Stimulated activated naive CD4-positive, alpha-beta T cell treated with Interleukin-2 at 50 U/mL for 16 hours (primary cell): ENCODE results near the gene RNF4.
A peak's percentile ranks its signal among the peaks of the same experiment; 100 is the strongest.
"Not testable (repeated sequence)": the region's sequence is repeated elsewhere in the genome, so short reads cannot be mapped to it uniquely, and the experiment has no call there.

ENCODE experiments used
- DNase-seq: peaks from one replicate; lab custom pipeline; 2025; lab: John Stamatoyannopoulos, UW

RNF4 gene, protein sequence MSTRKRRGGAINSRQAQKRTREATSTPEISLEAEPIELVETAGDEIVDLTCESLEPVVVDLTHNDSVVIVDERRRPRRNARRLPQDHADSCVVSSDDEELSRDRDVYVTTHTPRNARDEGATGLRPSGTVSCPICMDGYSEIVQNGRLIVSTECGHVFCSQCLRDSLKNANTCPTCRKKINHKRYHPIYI

DNA sequence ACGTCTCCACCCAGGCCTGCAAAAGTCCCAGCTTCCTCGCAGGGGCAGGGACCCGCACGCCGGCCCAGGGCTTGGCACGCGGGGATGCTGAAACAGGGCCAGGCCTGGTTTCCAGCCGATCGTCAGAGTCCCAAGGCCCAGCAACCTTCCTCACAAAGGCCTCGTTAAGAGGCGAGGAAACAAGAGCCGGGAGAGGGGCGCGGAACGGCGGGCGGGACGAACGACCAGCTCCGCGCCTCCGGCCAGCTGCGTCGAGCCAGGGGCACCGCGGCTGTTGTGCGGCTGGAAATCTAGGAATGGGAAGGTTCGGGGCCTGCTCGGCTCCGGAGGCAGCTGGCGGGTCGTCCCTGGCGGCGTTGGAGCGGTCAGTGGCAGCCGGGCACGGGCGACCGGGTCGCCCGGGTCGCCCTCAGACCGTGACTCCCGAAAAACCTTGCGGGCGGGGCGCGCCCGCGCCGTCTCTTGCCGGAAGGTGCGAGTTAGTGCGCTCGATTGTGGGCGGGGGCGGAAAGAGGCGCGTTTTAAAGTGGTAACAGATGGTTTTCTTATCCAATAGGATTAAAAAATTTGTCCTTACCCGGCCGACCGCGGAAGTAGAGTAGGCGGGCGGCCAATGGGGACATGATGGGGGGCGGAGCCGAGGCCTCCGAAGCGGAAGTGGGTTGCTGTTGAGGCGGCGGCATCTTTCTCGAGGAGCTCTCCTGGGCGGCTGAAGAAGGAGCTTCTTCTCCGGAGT is at the start of gene RNF4:
Gene RNF4, plus strand, starts transcription at position 651 of the 736 bp plus-strand sequence. CDS start 21,388 bp downstream, outside the sequence.
- DNase-seq = peak; percentile 98

GRCh38 chr4:2419814-2420213 is 49.1 kb upstream of the RNF4 start:
- DNase-seq = no peak

- DNase-seq = no peak
Observed at GRCh38 chr4:2421928-2422327, 47.0 kb upstream of the RNF4 start.

DNA sequence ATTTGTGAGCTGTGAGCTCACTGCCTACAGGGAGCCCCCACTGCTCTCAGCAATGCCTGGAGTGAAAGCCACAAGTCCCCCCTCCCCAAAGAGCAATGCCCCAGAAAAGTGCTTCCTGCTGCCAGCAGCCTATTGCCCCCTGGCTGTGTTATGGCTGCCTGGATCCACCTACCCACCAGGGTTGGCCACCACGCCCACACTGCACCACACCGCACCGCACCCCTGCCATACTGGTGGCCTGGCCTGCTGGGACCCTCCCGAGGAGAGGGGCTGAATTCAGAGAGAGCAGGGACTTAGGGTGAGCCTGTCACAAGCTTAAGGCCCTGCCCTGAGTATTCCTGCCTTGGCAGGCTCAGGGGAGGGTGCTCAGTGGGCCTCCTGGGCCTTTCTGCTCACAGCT is 45.8 kb upstream of the RNF4 start:
- DNase-seq = no peak

GRCh38 chr4:2423695-2424094 is 45.2 kb upstream of the RNF4 start:
- no peak for DNase-seq

GRCh38 chr4:2424581-2424980 is 44.3 kb upstream of the RNF4 start:
- DNase-seq = no peak

- DNase-seq = no peak
Observed at GRCh38 chr4:2425386-2426068, 43.4 kb upstream of the RNF4 start.

DNA sequence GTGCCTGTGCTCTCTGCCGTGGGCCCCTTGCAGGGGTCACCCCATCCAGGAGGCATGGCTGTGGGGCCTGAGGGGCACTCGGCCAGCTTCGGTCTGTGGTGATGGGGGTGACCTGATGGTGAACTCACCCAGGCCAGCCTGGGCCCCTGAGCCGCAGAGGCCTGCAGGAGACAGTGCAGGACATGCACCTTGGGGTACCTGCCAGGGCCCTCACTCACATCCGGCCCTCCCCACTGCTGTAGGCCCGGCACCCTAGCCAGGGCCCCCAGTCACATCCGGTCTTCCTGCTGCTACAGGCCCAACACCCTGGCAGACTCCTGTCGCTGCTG is 42.9 kb upstream of the RNF4 start:
- no peak for DNase-seq

DNA sequence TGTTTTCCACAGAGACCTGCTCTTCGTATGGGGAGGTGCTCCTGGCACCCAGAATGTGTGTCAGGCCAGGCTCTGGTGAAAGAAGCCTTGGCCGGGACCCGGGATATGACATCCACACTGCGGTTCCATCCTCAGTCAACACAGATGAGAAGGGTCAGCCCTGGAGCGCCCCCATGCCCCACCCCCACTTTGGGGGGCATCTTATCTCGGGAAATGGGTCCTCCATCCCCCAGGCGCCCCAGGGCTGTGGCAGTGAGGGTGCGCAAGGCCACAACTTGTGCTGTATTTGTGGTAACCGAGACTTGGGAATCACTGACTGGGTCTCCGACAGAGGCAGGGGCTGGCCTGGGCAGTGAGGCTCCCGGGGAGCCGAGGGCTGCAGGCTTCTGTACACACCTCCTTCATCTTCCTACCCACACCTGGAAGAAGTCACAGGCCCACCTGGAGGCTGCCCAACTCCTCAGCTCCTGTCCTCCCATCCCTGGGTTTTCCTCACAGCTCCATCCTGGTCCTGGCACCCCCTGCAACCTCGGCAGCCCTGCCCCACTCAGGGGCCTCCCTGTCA is 42.1 kb upstream of the RNF4 start:
- no peak for DNase-seq

GRCh38 chr4:2427383-2428334 is 41.2 kb upstream of the RNF4 start:
- no peak for DNase-seq

DNA sequence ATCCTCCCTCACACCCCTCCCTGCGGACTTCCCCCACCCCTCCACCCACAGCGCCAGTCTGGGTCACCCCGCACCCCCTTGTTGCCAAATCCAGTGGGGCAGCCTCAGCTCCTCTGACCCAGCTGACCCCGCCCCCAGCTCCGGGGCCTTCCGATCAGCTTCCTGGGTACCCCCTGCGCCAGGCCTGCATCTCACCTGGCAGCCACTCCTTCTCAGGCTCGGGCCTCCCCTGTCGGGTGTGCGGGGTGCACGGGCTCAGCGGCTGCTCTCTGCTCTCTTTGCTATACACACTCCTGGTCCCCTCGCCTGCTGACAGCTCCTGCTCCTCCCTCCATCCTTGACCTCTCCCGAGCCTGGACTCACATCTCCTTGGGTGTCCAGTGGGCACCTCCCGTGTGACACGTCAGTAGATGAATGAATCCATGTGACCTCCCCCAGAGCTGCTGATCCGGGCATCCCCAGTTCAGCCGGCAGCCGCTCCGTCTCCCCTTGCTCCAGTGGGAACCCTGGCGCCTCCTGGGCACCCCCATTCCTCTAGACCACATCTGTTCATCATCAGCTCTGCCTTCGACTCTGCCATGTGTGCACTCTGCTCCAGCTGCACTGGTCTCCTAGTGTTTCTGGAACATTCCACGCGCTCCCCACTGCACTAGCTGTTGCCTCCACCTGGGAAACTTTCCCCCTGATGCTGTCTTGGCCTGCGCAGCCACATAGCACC is 40.3 kb upstream of the RNF4 start:
- DNase-seq = no peak

DNA sequence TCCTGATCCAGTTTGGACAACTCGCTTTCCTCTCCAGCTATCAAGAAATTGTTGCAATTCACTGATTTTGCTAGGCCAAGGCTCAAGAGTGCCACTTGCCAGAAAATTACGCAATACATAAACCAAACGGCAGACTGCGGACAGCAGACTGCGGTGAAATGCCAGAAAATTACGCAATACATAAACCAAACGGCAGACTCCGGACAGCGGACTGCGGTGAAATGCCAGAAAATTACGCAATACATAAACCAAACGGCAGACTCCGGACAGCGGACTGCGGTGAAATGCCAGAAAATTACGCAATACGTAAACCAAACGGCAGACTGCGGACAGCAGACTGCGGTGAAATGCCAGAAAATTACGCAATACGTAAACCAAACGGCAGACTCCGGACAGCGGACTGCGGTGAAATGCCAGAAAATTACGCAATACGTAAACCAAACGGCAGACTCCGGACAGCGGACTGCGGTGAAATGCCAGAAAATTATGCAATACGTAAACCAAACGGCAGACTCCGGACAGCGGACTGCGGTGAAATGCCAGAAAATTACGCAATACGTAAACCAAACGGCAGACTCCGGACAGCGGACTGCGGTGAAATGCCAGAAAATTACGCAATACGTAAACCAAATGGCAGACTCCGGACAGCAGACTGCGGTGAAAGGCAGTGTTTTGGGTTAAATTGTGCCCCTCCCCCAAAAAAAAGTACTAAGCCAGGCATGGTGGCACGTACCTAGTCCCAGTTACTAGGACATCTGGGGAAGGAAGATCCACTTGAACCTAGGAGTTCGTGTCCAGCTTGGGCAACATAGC is 38.8 kb upstream of the RNF4 start:
- DNase-seq = not testable (repeated sequence)

DNA sequence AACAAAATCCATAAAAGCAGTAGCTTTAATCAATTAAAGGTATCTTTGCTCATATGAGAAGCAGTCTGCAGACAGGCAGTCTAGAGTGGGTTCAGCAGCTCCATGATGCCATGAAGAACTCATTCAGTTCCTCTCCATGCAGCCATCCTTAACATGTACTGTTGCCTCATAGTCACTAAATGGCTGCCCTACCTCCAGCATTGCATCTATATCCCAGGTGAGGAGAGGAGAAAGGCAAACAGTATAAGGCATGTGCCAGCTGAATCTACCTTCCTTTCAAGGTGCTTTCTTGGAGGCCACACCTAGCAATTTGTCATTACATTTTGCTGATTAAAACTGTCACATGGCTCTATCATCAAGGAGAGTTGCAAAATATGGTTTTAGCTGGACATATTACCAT is 36.9 kb upstream of the RNF4 start:
- no peak for DNase-seq

DNA sequence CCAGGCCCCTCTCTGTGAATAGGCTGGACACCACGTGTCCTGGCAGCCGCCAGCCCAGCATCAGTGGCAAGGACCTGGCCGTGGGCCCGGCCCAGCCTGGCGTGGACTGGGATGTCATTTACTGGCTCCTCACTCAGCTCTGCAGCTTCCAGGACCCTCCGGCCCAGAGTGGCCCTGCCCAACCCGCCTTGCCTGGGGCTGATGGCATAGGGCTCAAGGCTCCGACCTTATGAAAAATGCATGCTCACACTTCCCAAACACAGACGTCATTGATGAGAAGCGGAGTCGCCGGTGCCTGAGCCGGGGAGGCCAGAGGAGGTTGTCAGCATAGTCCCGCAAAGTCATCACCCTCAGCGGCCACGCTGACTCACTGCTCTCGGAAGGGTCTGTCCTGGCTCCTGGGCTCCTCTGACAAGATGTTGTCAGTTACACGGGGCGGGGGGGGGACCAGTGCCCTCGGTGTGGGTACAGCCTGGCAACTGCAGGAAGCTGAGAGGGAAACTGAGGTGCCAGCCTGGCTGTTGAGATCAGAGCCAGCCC is 35.8 kb upstream of the RNF4 start:
- DNase-seq = no peak

GRCh38 chr4:2433609-2434350 is 35.1 kb upstream of the RNF4 start:
- no peak for DNase-seq

GRCh38 chr4:2434420-2434819 is 34.5 kb upstream of the RNF4 start:
- DNase-seq = no peak

DNA sequence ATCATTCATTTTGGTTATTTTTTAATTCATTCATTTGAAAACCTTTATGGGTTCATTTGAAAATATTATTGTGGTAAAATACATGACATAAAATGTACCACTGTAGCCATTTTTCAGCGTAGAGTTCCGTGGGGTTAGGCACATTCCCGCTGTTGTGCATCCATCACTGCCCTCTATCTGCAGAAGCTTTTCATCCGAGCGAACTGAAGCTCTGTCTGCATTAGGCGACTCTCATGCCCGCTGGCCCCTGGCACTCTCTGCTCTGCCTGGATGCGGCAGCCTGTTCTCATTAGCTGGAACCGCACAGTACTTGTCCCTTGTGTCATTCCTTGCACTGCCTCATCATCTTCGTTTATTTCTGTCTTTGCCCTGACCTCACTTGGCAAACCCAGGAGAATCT is 32.6 kb upstream of the RNF4 start:
- no peak for DNase-seq

- no peak for DNase-seq
Observed at GRCh38 chr4:2436761-2437474, 32.0 kb upstream of the RNF4 start.
